ENCODE results near the gene DHX16. TPM values are rescaled to one million over a fixed set of nuclear protein-coding genes. Genes with fewer than 3 reads are reported as not detected.
"Not testable (repeated sequence)": the region's sequence is repeated elsewhere in the genome, so short reads cannot be mapped to it uniquely, and the experiment has no call there.

The DHX16 gene
- total and polyA plus RNA-seq, 10 donors: 21.7 to 39.7 (median 35.2) TPM

DNA sequence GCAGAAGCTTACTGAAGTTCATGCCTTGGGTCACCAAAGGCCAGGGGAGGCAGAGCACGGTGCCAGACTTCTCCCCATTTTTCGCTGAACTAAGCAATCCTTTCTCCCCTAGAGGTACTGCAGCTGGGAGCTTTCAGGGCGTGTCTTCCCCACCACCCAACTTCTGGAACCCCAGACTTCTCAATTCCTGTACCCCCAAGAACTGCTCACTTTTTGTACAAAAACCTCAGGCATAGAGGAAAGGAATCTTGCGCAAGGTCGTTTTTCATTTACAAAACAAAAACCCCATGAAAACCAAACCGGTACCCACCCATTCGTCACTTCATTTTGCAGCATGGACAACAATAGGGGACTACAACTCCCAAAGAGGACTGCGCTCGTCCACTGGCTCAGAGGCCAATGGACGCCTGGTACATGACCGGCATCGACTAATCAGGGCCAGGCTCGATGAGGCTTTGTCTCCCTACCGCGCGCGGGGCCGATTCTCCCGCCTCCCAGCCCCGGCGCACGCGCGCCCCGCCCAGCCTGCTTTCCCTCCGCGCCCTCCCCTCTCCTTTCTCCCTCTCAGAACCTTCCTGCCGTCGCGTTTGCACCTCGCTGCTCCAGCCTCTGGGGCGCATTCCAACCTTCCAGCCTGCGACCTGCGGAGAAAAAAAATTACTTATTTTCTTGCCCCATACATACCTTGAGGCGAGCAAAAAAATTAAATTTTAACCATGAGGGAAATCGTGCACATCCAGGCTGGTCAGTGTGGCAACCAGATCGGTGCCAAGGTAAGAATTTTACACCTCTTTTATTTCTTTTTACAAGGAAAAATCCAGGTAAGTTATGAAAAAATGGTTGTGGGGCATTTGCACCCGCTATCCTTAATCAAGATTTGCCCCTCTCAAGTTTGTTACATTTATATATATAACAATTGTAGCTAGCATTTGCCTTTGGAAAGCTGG lies 47.3 kb upstream of the DHX16 start, which contains the start of gene TUBB:
TUBB (plus strand) TSS at position 562 of the 947 bp plus-strand sequence; CDS start at position 717, 155 bp downstream.
- intact Hi-C loops (cut with DNase I; ENCODE audit: low total_unique reads): loop anchor here (2.0 to 10.0 kb wide), 2 partner anchors 37 to 105 kb away; partner anchors contain the start of genes MRPS18B and PPP1R10
- peak in 2 of 3 donors; percentile 31 to 92 for TF ChIP-seq POLR2A (IDR thresholded peaks at IDR 0.05)
- peak; percentile 95 to 98 (median 96) for TF ChIP-seq POLR2AphosphoS5 (IDR thresholded peaks at IDR 0.05)
- TF ChIP-seq, protein P1, sequence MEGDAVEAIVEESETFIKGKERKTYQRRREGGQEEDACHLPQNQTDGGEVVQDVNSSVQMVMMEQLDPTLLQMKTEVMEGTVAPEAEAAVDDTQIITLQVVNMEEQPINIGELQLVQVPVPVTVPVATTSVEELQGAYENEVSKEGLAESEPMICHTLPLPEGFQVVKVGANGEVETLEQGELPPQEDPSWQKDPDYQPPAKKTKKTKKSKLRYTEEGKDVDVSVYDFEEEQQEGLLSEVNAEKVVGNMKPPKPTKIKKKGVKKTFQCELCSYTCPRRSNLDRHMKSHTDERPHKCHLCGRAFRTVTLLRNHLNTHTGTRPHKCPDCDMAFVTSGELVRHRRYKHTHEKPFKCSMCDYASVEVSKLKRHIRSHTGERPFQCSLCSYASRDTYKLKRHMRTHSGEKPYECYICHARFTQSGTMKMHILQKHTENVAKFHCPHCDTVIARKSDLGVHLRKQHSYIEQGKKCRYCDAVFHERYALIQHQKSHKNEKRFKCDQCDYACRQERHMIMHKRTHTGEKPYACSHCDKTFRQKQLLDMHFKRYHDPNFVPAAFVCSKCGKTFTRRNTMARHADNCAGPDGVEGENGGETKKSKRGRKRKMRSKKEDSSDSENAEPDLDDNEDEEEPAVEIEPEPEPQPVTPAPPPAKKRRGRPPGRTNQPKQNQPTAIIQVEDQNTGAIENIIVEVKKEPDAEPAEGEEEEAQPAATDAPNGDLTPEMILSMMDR (IDR thresholded peaks at IDR 0.05 in 8 of 11, conservative IDR thresholded peaks at IDR 0.05 in 3 of 11): peak in 7 of 11 experiments; percentile 7 to 28 (median 20)
- no peaks in the 10 kb centered on the region for H3K9me3 ChIP-seq
- DNase-seq: peak; percentile 99
- H3K4me3 ChIP-seq: peak within 1 kb of the TSS; percentile 80 to 97 (median 94)
- H3K4me1 ChIP-seq: peaks cover 31 to 80% (median 77%) of the 10 kb centered on the region in 6 donors
- H3K36me3 ChIP-seq: peaks cover 0 to 36% (median 27%) of the 10 kb centered on the region in 6 donors
- H3K27ac ChIP-seq: peak within 1 kb of the TSS; percentile 89 to 99 (median 98)
- no peaks in the 10 kb centered on the region for H3K27me3 ChIP-seq (replicated peaks in 1 of 7)
- 0 to 1% (median 0%) methylated on average over 24 to 38 of the region's 38 CpGs for WGBS, 5 donors

DNA sequence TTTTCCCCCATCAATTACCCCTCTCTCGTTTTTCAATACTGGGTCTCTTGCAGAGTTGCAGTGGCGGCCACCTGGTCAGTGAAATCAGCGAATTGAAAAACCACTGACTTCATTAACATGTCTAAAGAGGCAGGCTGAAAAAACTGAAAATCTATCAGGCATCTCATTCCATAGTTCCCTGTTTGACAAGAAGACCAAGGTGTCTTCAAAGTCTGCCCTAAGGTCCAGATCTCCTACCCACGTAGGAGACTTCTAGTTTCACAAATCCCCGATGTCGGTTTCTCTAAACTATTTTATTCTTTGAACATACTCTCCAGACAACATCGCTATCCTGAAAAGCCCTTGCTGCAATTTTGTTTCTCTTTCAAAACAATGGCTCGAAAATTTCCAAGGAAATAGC lies 46.5 kb upstream of the DHX16 start:
- TF ChIP-seq POLR2A (IDR thresholded peaks at IDR 0.05) (no peak), POLR2AphosphoS5 (IDR thresholded peaks at IDR 0.05) (no peak)
- TF ChIP-seq, protein P1 (IDR thresholded peaks at IDR 0.05 in 8 of 11, conservative IDR thresholded peaks at IDR 0.05 in 3 of 11): no peak
- intact Hi-C loops (cut with DNase I; ENCODE audit: low total_unique reads): no loop called here
- H3K27me3 ChIP-seq (replicated peaks in 1 of 7): no peaks in the 10 kb centered on the region
- 13 to 16% (median 16%) methylated on average over 8 of the region's 8 CpGs for WGBS, 5 donors
- peak overlapping the region; percentile 80 to 97 (median 94) for H3K4me3 ChIP-seq
- H3K4me1 ChIP-seq: peaks cover 31 to 80% (median 70%) of the 10 kb centered on the region in 6 donors
- peaks cover 0 to 36% (median 22%) of the 10 kb centered on the region in 6 donors for H3K36me3 ChIP-seq
- H3K9me3 ChIP-seq: no peaks in the 10 kb centered on the region
- peak overlapping the region; percentile 76 to 99 (median 98) for H3K27ac ChIP-seq
- peak; percentile 37 for DNase-seq

DNA sequence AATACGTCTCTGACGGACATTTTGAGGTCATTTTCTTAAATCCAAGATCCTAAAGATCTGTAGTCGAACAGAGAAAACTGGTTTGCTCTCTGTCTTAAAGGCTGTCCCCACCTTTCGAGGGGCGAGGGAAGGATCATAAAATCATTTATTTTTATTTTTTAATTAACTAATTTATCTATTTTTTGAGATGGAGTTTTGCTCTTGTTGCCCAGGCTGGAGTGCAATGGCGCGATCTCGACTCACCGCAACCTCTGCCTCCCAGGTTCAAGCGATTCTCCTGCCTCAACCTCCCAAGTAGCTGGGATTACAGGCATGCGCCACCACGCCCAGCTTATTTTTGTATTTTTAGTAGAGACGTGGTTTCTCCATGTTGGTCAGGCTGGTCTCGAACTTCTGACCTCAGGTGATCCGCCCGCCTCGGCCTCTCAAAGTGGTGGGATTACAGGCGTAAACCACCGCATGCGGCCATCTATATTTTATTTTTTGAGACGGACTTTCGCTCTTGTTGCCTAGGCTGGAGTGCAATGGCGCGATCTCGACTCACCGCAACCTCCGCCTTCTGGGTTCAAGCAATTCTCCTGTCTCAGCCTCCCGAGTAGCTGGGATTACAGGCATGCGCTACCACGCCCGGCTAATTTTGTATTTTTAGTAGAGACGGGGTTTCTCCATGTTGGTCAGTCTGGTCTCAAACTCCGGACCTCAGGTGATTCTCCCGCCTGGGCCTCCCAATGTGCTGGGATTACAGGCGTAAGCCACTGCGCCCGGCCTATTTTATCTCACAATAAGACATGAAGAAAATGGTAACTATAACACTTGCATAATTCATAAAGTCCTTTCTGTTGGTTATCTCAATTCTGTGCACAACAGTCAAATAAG lies 45.3 kb upstream of the DHX16 start:
- Histone ChIP-seq H3K4me3 (peak overlapping the region; percentile 23 to 92 (median 49)), H3K36me3 (peaks cover 0 to 36% (median 19%) of the 10 kb centered on the region in 6 donors), H3K27ac (peak overlapping the region; percentile 78 to 99 (median 97)), H3K4me1 (peaks cover 25 to 70% (median 57%) of the 10 kb centered on the region in 6 donors)
- H3K27me3 ChIP-seq (replicated peaks in 1 of 7); H3K9me3 ChIP-seq; intact Hi-C loops (cut with DNase I; ENCODE audit: low total_unique reads); DNase-seq: not testable (repeated sequence)
- WGBS, 5 donors: 71 to 78% (median 77%) methylated on average over 36 to 37 of the region's 37 CpGs

DNA sequence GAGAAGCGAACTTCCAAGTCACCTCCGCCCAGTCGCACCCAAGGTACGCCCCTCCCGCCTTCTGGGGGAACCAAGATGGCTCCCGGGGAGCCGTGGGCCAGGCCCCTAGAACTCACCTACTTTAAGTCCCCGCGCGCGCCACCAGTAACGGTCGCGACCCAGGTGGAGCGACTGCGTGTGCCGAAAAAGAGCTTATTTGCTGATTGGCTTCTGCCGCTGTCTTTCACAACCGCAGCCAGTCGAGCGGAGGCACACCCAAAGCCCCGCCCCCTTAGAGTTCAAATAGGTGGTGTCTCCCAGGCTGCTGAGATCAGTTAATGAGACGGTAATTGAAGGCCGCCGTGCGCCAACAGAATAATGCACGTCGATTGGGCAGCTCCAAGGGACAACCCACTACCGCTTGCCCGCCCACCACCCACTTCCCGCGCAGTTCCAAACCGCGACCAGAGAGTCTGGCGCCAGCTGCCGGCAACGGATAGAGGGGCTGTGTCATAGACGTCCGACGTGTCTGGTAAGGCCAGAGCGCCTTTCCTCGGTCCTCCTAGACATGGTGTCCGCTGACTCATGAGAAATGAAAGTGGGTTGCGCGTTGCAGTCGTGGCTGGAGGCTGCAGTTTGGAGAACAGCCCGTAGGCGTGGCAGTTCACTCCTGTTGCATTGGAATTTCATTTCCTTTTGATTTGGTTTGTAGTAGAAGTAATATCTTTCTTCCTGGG lies 44.5 kb upstream of the DHX16 start, which contains the start of gene MDC1:
MDC1 (minus strand) TSS at position 153 of the 716 bp plus-strand sequence. CDS start 2,106 bp downstream, outside the sequence.
- Histone ChIP-seq H3K4me1 (peaks cover 17 to 65% (median 49%) of the 10 kb centered on the region in 6 donors), H3K9me3 (no peaks in the 10 kb centered on the region), H3K4me3 (peak within 1 kb of the TSS; percentile 48 to 92 (median 56)), H3K27ac (peak within 1 kb of the TSS; percentile 93 to 99 (median 97)), H3K36me3 (peaks cover 0 to 36% (median 21%) of the 10 kb centered on the region in 6 donors), H3K27me3 (replicated peaks in 1 of 7) (no peaks in the 10 kb centered on the region)
- WGBS, 5 donors: 0% methylated on average over 31 to 48 of the region's 48 CpGs
- intact Hi-C loops (cut with DNase I; ENCODE audit: low total_unique reads): no loop called here
- TF ChIP-seq POLR2AphosphoS5 (IDR thresholded peaks at IDR 0.05) (peak; percentile 98 to 100 (median 99)), POLR2A (IDR thresholded peaks at IDR 0.05) (peak; percentile 25 to 96 (median 92))
- TF ChIP-seq, protein P1 (IDR thresholded peaks at IDR 0.05 in 8 of 11, conservative IDR thresholded peaks at IDR 0.05 in 3 of 11): peak; percentile 49 to 89 (median 76)
- DNase-seq: peak; percentile 100

Measured in spleen (tissue), 11 donors.